ENCODE data around the gene DOHH. TPM values are rescaled to one million over a fixed set of nuclear protein-coding genes. Genes with fewer than 3 reads are reported as not detected.
"Not testable (repeated sequence)": the region's sequence is repeated elsewhere in the genome, so short reads cannot be mapped to it uniquely, and the experiment has no call there.

DOHH gene
- total RNA-seq, 1 experiment from 2014 or later: 53.9 TPM

- DNase-seq (ENCODE audit: low spot score): not testable (repeated sequence)
Measured at GRCh38 chr19:3508121-3508661, 7.7 kb upstream of the DOHH start.

GRCh38 chr19:3507371-3508120 lies 7.1 kb upstream of the DOHH start:
- in situ Hi-C loops (cut with HindIII; ENCODE audit: low sequenced_read_pairs): no loop called here
- peak; percentile 34 for DNase-seq (ENCODE audit: low spot score)

More at GRCh38 chr19:3508121-3508661, 7.7 kb upstream of the DOHH start:
- in situ Hi-C loops (cut with HindIII; ENCODE audit: low sequenced_read_pairs): not testable (repeated sequence)

- in situ Hi-C loops (cut with HindIII; ENCODE audit: low sequenced_read_pairs): no loop called here
Measured at GRCh38 chr19:3506384-3507340, 6.2 kb upstream of the DOHH start.

GRCh38 chr19:3505598-3506383 lies 5.3 kb upstream of the DOHH start, which contains the start of gene FZR1:
FZR1 (plus strand) TSS chr19:3506311; CDS start chr19:3522990, 16,679 bp downstream.
- in situ Hi-C loops (cut with HindIII; ENCODE audit: low sequenced_read_pairs): no loop called here
- peak; percentile 98 for DNase-seq (ENCODE audit: low spot score)

More at GRCh38 chr19:3506384-3507340, 6.2 kb upstream of the DOHH start:
- DNase-seq (ENCODE audit: low spot score): no peak

- no peak for DNase-seq (ENCODE audit: low spot score)
- in situ Hi-C loops (cut with HindIII; ENCODE audit: low sequenced_read_pairs): no loop called here
Measured at GRCh38 chr19:3504735-3505134, 4.3 kb upstream of the DOHH start.

GRCh38 chr19:3503036-3503572 lies 2.6 kb upstream of the DOHH start:
- DNase-seq (ENCODE audit: low spot score): no peak

GRCh38 chr19:3501780-3502179 lies 1.3 kb upstream of the DOHH start:
- in situ Hi-C loops (cut with HindIII; ENCODE audit: low sequenced_read_pairs): no loop called here
- no peak for DNase-seq (ENCODE audit: low spot score)

More at GRCh38 chr19:3503036-3503572, 2.6 kb upstream of the DOHH start:
- in situ Hi-C loops (cut with HindIII; ENCODE audit: low sequenced_read_pairs): no loop called here

GRCh38 chr19:3499738-3500428 lies 591 bp downstream of the DOHH start:
- DNase-seq (ENCODE audit: low spot score): no peak
- in situ Hi-C loops (cut with HindIII; ENCODE audit: low sequenced_read_pairs): no loop called here

- in situ Hi-C loops (cut with HindIII; ENCODE audit: low sequenced_read_pairs): no loop called here
- DNase-seq (ENCODE audit: low spot score): no peak
Measured at GRCh38 chr19:3497757-3498520, 2.5 kb downstream of the DOHH start.

GRCh38 chr19:3496392-3497273 lies 3.8 kb downstream of the DOHH start:
- in situ Hi-C loops (cut with HindIII; ENCODE audit: low sequenced_read_pairs): no loop called here

GRCh38 chr19:3494559-3494958 lies 5.9 kb downstream of the DOHH start:
- in situ Hi-C loops (cut with HindIII; ENCODE audit: low sequenced_read_pairs): no loop called here
- DNase-seq (ENCODE audit: low spot score): no peak

More at GRCh38 chr19:3496392-3497273, 3.8 kb downstream of the DOHH start:
- DNase-seq (ENCODE audit: low spot score): no peak

- no peak for DNase-seq (ENCODE audit: low spot score)
- in situ Hi-C loops (cut with HindIII; ENCODE audit: low sequenced_read_pairs): no loop called here
Measured at GRCh38 chr19:3494051-3494450, 6.4 kb downstream of the DOHH start.

- in situ Hi-C loops (cut with HindIII; ENCODE audit: low sequenced_read_pairs): no loop called here
- DNase-seq (ENCODE audit: low spot score): no peak
Measured at GRCh38 chr19:3493651-3494050, 6.8 kb downstream of the DOHH start.

- in situ Hi-C loops (cut with HindIII; ENCODE audit: low sequenced_read_pairs): no loop called here
- no peak for DNase-seq (ENCODE audit: low spot score)
Measured at GRCh38 chr19:3492919-3493318, 7.6 kb downstream of the DOHH start.

- no peak for DNase-seq (ENCODE audit: low spot score)
- in situ Hi-C loops (cut with HindIII; ENCODE audit: low sequenced_read_pairs): no loop called here
Measured at GRCh38 chr19:3492131-3492839, 8.2 kb downstream of the DOHH start.
